DOHH2 (cell line): Measurements from ENCODE around the gene DHTKD1.
A peak's percentile ranks its signal among the peaks of the same experiment; 100 is the strongest.
"Not testable (repeated sequence)": the region's sequence is repeated elsewhere in the genome, so short reads cannot be mapped to it uniquely, and the experiment has no call there.

Experiments used
- H3F3A ChIP-seq: fragments of 200-600 bp; sonication (generic), shearing (Covaris generic); 2 replicates; pipeline ENCODE4 v1.6.0; 2016; ENCODE audit warnings: antibody characterized with exemption, mild to moderate bottlenecking; ENCODE audit not compliant: control insufficient read depth, insufficient read depth
- H3K27ac ChIP-seq: fragments of 200-600 bp; sonication (generic); 2 replicates; pipeline ENCODE4 v1.5.1; 2014; ENCODE audit warnings: low read depth, mild to moderate bottlenecking, low read length, moderate library complexity
- H3K27me3 ChIP-seq: fragments of 200-600 bp; sonication (generic); 2 replicates; pipeline ENCODE4 v1.6.1; 2014; ENCODE audit warnings: mild to moderate bottlenecking, low read length, mixed read lengths; ENCODE audit not compliant: control insufficient read depth
- H3K36me3 ChIP-seq: fragments of 200-600 bp; sonication (generic); 2 replicates; pipeline ENCODE4 v1.6.1; 2014; ENCODE audit warnings: mild to moderate bottlenecking, low read length, moderate library complexity, mixed read lengths; ENCODE audit not compliant: control insufficient read depth
- H3K4me1 ChIP-seq: fragments of 200-600 bp; sonication (generic); 2 replicates; pipeline ENCODE4 v1.6.1; 2014; ENCODE audit warnings: mild to moderate bottlenecking, low read length, mixed read lengths; ENCODE audit not compliant: control insufficient read depth
- H3K4me2 ChIP-seq: fragments of 200-600 bp; sonication (generic); 2 replicates; pipeline ENCODE4 v1.6.0; 2014; ENCODE audit warnings: mild to moderate bottlenecking, low read length, moderate library complexity
- H3K4me3 ChIP-seq: fragments of 200-600 bp; sonication (generic); 2 replicates; pipeline ENCODE4 v1.5.1; 2014; ENCODE audit warnings: mild to moderate bottlenecking, low read length, mixed read lengths
- H3K79me2 ChIP-seq: fragments of 200-600 bp; sonication (generic); 2 replicates; pipeline ENCODE4 v1.6.1; 2014; ENCODE audit warnings: mild to moderate bottlenecking, low read length, mixed read lengths; ENCODE audit not compliant: control insufficient read depth
- H3K9me2 ChIP-seq: fragments of 200-600 bp; sonication (generic); replicated peaks from 2 replicates; pipeline ENCODE4 v1.6.1; 2014; ENCODE audit warnings: mild to moderate bottlenecking, low read length, mixed read lengths; ENCODE audit not compliant: control insufficient read depth
- H3K9me3 ChIP-seq: fragments of 200-600 bp; sonication (generic); 2 replicates; pipeline ENCODE4 v1.6.1; 2014; ENCODE audit warnings: antibody characterized with exemption, low read length, mixed read lengths; ENCODE audit not compliant: control insufficient read depth, insufficient read depth
- H4K20me1 ChIP-seq: fragments of 200-600 bp; sonication (generic); 2 replicates; pipeline ENCODE4 v1.6.0; 2014; ENCODE audit warnings: low read depth, mild to moderate bottlenecking, antibody characterized with exemption, low read length, moderate library complexity; ENCODE audit not compliant: control insufficient read depth, insufficient read depth
- EZH2phosphoT487 ChIP-seq: fragments of 200-600 bp; sonication (generic); IDR thresholded peaks from 2 replicates; pipeline ENCODE4 v1.6.1; 2017; ENCODE audit warnings: borderline replicate concordance, mild to moderate bottlenecking, antibody characterized with exemption, low read length, moderate library complexity, mixed read lengths
- TF ChIP-seq, protein P1 (sequence below): fragments of 200-600 bp; sonication (generic); IDR thresholded peaks from one replicate; pipeline ENCODE4 v1.5.1; 2014; ENCODE audit warnings: antibody characterized with exemption, mild to moderate bottlenecking, low read depth, low read length; ENCODE audit not compliant: poor library complexity, severe bottlenecking

The DHTKD1 gene

GRCh38 chr10:12063483-12063818 is 5.3 kb upstream of the DHTKD1 start:
- no peaks in the 10 kb centered on the region for H3K36me3 ChIP-seq
- peaks cover 23% of the 10 kb centered on the region for H3K4me1 ChIP-seq
- H3K4me2 ChIP-seq = peak overlapping the region; percentile 49
- no peaks in the 10 kb centered on the region for H4K20me1 ChIP-seq
- H3F3A ChIP-seq = 0 out of 2 replicates have a peak, but pooled peaks cover 7% of the 10 kb centered on the region
- no peaks in the 10 kb centered on the region for H3K27me3 ChIP-seq
- peak overlapping the region; percentile 52; the same call in 1 of the 2 replicates for H3K4me3 ChIP-seq
- H3K9me3 ChIP-seq = no peaks in the 10 kb centered on the region
- no peak overlapping the region for H3K27ac ChIP-seq
- H3K9me2 ChIP-seq = no peaks in the 10 kb centered on the region
- no peaks in the 10 kb centered on the region for H3K79me2 ChIP-seq
- TF ChIP-seq, protein P1, sequence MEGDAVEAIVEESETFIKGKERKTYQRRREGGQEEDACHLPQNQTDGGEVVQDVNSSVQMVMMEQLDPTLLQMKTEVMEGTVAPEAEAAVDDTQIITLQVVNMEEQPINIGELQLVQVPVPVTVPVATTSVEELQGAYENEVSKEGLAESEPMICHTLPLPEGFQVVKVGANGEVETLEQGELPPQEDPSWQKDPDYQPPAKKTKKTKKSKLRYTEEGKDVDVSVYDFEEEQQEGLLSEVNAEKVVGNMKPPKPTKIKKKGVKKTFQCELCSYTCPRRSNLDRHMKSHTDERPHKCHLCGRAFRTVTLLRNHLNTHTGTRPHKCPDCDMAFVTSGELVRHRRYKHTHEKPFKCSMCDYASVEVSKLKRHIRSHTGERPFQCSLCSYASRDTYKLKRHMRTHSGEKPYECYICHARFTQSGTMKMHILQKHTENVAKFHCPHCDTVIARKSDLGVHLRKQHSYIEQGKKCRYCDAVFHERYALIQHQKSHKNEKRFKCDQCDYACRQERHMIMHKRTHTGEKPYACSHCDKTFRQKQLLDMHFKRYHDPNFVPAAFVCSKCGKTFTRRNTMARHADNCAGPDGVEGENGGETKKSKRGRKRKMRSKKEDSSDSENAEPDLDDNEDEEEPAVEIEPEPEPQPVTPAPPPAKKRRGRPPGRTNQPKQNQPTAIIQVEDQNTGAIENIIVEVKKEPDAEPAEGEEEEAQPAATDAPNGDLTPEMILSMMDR = no peak

- Histone ChIP-seq H3K27ac (no peak overlapping the region), H3K4me2 (no peak overlapping the region), H3K79me2 (peaks cover 32% of the 10 kb centered on the region), H3K4me3 (no peak overlapping the region), H3K9me3 (no peaks in the 10 kb centered on the region), H4K20me1 (no peaks in the 10 kb centered on the region), H3K9me2 (no peaks in the 10 kb centered on the region), H3K4me1 (peaks cover 35% of the 10 kb centered on the region), H3K27me3 (no peaks in the 10 kb centered on the region), H3F3A (peaks cover 7% of the 10 kb centered on the region; the same call in 1 of the 2 replicates), H3K36me3 (no peaks in the 10 kb centered on the region)
- no peak for TF ChIP-seq EZH2phosphoT487
- TF ChIP-seq, protein P1 = no peak
Observed at GRCh38 chr10:12067336-12067735, 1.4 kb upstream of the DHTKD1 start.

DNA sequence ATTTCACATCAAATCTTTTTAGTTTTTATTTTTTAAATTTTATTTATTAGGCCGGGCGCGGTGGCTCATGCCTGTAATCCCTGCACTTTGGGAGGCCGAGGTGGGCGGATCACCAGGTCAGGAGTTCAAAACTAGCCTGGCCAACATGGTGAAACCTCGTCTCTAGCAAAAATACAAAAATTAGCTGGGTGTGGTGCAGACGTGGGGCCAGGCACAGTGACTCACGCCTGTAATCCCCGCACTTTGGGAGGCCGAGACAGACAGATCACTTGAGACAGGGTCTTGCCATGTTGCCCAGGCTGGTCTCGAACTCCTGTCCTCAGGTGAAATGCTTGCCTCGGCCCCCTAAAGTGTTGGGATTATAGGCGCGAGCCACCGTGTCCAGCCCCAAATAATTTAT is 2.7 kb downstream of the DHTKD1 start:
- H4K20me1 ChIP-seq, H3K4me3 ChIP-seq, H3F3A ChIP-seq, H3K9me3 ChIP-seq, H3K4me2 ChIP-seq, H3K9me2 ChIP-seq, H3K27me3 ChIP-seq, H3K27ac ChIP-seq, H3K36me3 ChIP-seq: not testable (repeated sequence)
- H3K4me1 ChIP-seq = peaks cover 57% of the 10 kb centered on the region
- H3K79me2 ChIP-seq = peaks cover 52% of the 10 kb centered on the region

DNA sequence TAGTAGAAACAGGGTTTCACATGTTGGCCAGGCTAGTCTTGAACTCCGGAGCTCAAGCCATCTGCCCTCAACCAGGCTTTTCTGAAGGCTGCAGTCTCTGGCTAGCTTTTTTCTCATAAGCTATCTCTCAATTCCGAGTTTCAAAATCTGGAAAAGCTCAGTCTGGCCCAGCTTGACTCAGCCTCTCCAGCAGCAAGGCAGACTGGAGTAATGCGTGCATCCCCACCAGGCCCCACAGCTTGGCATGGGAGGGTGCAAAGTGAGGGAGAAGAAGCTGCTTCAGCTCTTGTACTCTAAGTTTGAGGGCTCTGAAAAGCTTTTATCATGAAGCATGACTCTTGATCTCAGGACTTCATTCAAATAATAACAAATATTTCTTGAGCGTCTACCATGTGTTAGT is 4.8 kb downstream of the DHTKD1 start:
- Histone ChIP-seq H3K4me1 (peaks cover 69% of the 10 kb centered on the region), H3K4me2 (peak overlapping the region; percentile 54), H3K27ac (peak overlapping the region; percentile 65), H3F3A (peaks cover 7% of the 10 kb centered on the region), H3K9me2 (no peaks in the 10 kb centered on the region), H3K4me3 (peak overlapping the region; percentile 37), H3K79me2 (peaks cover 53% of the 10 kb centered on the region), H4K20me1 (no peaks in the 10 kb centered on the region), H3K27me3 (no peaks in the 10 kb centered on the region), H3K36me3 (0 out of 2 replicates have a peak, but pooled peaks cover 6% of the 10 kb centered on the region), H3K9me3 (no peaks in the 10 kb centered on the region)
- TF ChIP-seq EZH2phosphoT487 = no peak
- TF ChIP-seq, protein P1 = no peak
